HG03097 (cell line): ENCODE results near the gene MYO9A.

Source experiments
- ATAC-seq: cut with Tn5 transposase; IDR thresholded peaks from one replicate; pipeline ENCODE4 v1.9.1; 2021; ENCODE audit not compliant: unreplicated experiment, low FRiP score

MYO9A gene

GRCh38 chr15:72141171-72142084, 23.5 kb upstream of the MYO9A start:
- ATAC-seq: peak; percentile 99

- ATAC-seq: no peak
These were observed 22.1 kb upstream of the MYO9A start for GRCh38 chr15:72140088-72140487.

- ATAC-seq: no peak
These were observed 21.7 kb upstream of the MYO9A start for GRCh38 chr15:72139667-72140066.

- no peak for ATAC-seq
These were observed 18.5 kb upstream of the MYO9A start for GRCh38 chr15:72136170-72137051.

- no peak for ATAC-seq
These were observed 17.8 kb upstream of the MYO9A start for GRCh38 chr15:72135719-72136118.

- no peak for ATAC-seq
These were observed 15.3 kb upstream of the MYO9A start for GRCh38 chr15:72133211-72133610.

GRCh38 chr15:72131922-72132321, 14.0 kb upstream of the MYO9A start:
- no peak for ATAC-seq

- ATAC-seq: no peak
These were observed 12.3 kb upstream of the MYO9A start for GRCh38 chr15:72130272-72130671.

- no peak for ATAC-seq
These were observed 10.4 kb upstream of the MYO9A start for GRCh38 chr15:72128359-72128758.

- no peak for ATAC-seq
These were observed 9.9 kb upstream of the MYO9A start for GRCh38 chr15:72127724-72128322.

GRCh38 chr15:72124218-72124617, 6.3 kb upstream of the MYO9A start:
- no peak for ATAC-seq

GRCh38 chr15:72117486-72118016, 399 bp downstream of the MYO9A start:
- ATAC-seq: peak; percentile 45

- ATAC-seq: no peak
These were observed 1.0 kb downstream of the MYO9A start for GRCh38 chr15:72116731-72117485.

GRCh38 chr15:72113347-72114031, 4.5 kb downstream of the MYO9A start:
- no peak for ATAC-seq

- no peak for ATAC-seq
These were observed 5.1 kb downstream of the MYO9A start for GRCh38 chr15:72112805-72113204.

GRCh38 chr15:72112116-72112515, 5.8 kb downstream of the MYO9A start:
- no peak for ATAC-seq

- no peak for ATAC-seq
These were observed 7.6 kb downstream of the MYO9A start for GRCh38 chr15:72110355-72110754.

- ATAC-seq: no peak
These were observed 11.9 kb downstream of the MYO9A start for GRCh38 chr15:72106068-72106467.

GRCh38 chr15:72105111-72105510, 12.8 kb downstream of the MYO9A start:
- no peak for ATAC-seq
